HG03196 (cell line): ENCODE data around the gene ASGR2.
"Not testable (repeated sequence)": the region's sequence is repeated elsewhere in the genome, so short reads cannot be mapped to it uniquely, and the experiment has no call there.

Experiments used
- ATAC-seq: cut with Tn5 transposase; IDR thresholded peaks from one replicate; pipeline ENCODE4 v1.9.1; 2021; ENCODE audit not compliant: unreplicated experiment

Gene ASGR2

DNA sequence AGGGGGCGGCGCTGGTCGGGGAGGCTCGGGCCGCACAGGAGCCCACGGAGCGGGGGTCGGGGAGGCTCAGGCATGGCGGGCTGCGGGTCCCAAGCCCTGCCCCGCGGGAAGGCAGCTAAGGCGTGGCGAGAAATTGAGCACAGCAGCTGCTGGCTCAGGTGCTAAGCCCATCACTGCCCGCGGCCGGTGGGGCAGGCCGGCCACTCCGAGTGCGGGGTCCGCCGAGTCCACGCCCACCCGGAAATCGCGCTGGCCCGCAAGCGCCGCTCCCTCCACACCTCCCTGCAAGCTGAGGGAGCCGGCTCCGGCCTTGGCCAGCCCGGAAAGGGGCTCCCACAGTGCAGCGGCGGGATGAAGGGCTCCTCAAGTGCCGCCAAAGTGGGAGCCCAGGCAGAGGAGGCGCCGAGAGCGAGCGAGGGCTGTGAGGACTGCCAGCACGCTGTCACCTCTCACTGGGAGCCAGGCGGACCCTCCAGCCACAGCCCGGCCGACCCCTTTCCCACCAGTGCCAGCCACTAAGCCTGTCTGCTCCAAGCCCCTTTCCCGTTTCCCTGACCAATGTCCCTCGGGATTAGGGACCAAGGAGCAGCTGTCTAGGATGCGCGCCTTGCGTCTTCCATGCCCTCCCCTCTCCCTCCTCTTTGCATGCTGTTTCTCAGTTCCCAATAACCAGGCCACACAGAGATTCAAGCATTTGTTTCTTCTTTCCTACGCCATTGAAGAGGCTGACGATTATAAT, 13.8 kb downstream of the ASGR2 start:
- not testable (repeated sequence) for ATAC-seq

DNA sequence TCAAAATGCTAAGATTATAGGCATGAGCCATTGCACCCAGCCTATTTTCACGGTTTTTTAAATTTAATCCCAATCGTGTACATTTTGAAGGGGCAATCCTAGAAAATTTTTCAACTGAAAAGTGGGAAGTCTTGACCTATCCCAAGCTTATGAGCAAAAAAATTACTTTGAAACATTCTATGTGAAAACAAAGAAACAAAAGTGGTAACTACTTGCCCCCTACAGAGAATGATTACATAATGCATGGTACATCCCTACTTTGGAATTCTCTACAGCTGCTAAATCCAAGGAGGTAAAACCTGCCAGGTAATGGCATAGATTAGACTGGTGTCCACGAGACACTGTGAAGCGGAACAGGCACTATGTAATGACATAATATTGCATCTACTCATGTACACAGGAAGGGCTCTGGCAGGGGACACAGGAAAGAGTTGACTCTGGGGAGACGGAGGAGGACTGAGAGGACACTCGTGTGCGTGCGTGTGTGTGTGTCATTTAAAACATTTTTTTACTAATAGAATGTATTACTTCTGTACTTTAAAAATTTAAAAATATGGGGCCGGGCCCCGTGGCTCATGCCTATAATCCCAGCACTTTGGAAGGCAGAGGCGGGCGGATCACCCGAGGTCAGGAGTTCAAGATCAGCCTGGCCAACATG, 15.7 kb downstream of the ASGR2 start:
- ATAC-seq, result no peak

DNA sequence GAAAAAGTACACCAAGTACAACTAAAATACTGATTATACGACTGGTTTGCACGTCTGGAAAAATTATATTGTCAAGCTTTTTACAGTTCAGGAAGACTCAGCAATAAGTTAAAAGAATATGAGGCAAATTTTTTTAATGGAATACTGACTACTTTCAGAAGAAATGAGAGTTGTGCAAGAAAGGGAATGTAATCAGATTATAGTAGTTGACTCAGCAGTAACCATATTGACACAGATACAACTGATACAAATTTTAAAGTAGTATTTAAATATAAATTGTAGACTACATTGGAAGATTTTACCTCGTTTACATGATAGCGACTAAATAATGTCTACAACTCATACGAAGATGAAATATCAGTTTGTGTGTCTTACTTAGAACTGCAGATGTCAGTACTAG, 16.7 kb downstream of the ASGR2 start:
- ATAC-seq, result no peak

DNA sequence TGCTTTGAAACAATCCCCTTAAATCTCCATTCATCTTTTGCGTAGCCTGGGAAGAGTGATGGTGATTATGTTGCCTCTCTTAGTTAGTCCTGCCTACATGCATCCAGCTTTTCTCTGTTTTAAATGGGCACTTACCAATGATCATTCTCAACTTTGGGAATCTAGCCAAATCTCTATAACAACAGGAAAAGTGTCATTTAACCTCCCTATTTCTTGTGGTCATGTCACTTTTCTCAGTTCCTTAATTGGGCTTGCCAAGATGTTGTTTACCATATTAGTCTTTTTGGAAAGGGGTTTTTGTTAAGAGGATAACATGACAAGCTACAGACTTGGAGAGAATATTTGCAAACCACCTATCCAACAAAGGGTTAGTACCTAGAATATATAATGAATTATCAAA, 19.0 kb downstream of the ASGR2 start:
- ATAC-seq, result no peak

DNA sequence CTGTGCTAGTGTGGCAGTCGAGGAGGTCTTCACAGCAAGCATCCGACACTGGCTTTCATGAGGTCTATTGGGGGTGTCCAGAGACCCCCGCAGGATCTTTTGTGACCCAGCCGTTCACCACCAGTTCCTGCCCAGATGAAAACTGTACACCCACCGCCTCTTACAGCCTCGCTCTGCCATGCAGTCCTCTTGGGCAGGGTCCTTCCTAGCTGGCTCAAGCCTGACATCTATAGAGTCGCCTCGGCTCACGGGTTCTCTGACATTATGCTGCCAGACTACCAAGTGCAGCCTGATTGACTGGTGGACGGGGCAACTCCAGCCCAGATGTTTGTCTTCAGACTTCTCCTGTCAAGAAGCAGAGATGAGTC, 20.0 kb downstream of the ASGR2 start:
- no peak for ATAC-seq

DNA sequence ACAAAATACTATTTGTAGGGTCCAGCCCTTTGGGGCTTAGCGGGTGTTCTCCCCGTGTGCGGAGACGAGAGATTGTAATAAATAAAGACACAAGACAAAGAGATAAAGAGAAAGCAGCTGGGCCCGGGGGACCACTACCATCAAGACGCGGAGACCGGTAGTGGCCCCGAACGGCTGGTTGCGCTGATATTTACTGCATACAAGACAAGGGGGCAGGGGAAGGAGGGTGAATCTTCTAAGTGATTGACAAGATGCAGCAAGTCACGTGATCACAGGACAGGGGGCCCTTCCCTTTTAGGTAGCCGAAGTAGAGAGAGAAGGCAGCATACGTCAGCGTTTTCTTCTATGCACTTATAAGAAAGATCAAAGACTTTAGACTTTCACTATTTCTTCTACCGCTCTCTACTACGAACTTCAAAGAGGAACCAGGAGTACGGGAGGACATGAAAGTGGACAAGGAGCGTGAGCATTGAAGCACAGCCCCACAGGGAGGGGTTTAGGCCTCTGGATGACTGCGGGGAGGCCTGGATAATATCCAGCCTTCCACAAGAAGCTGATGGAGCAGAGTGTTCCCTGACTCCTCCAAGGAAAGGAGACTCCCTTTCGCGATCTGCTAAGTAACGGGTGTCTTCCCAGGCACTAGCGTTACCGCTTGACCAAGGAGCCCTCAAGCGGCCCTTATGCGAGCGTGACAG, 23.2 kb downstream of the ASGR2 start:
- ATAC-seq, result not testable (repeated sequence)

DNA sequence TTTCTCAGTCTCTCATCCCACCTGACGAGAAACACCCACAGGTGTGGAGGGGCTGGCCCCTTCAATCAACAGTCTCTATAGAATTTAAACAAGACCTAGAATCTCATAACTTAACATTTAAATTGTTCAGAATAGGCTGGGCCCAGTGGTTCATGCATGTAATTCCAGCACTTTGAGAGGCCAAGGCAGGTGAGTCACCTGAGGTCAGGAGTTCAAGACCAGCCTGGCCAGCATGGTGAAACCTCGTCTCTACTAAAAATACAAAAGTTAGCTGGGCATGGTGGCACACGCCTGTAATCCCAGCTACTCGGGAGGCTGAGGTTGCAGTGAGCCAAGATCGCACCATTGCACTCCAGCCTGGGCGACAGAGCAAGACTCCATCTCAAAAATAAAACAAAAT, 25.1 kb downstream of the ASGR2 start:
- not testable (repeated sequence) for ATAC-seq

DNA sequence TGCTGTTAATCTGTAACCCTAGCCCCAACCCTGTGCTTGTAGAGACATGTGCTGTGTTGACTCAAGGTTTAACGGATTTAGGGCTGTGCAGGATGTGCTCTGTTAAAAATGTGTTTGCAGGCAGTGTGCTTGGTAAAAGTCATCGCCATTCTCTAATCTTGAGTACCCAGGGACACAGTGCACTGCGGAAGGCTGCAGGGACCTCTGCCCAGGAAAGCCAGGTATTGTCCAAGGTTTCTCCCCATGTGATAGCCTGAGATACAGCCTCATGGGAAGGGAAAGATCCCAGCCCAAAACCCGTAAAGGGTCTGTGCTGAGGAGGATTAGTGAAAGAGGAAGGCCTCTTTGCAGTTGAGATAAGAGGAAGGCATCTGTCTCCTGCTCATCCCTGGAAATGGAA, 26.2 kb downstream of the ASGR2 start:
- not testable (repeated sequence) for ATAC-seq

DNA sequence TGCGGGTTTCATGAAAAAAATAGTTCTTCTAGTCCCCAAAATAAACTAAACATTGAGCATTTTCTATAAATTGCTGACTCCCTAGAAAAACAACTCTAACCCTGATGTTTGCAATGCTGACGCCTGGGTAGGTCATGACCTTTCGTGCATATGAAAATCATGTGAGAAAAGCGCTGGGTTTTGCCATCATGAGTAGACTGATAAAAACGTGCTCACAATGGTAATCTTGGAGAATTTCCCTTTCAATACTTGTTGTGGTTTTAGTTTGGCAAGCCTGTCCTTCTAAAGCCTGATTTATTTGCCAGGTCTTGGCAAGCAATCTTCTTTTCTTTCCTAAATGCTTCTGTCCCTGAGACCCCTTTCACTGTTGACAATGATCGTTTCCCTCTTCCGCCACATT, 30.5 kb downstream of the ASGR2 start:
- no peak for ATAC-seq

DNA sequence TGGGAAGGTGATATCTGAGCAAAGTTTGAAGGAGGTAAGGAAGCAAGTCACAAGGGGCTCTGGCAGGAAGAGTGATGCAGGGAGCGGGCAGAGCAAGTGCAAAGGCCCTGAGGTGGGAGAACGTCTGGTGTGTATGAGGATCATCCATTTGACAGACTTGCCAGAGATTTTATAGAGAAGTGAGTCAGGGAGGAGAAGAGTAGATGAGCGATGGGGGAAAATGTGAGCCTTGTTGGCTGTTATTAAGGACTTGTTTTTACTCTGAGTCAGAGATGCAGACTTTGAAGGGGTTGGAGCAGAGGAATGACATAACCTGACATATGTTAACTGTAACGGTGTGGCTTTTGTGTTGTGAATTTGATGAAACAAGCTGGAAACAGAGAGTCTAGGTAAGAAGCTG, 31.0 kb downstream of the ASGR2 start:
- ATAC-seq, result no peak

DNA sequence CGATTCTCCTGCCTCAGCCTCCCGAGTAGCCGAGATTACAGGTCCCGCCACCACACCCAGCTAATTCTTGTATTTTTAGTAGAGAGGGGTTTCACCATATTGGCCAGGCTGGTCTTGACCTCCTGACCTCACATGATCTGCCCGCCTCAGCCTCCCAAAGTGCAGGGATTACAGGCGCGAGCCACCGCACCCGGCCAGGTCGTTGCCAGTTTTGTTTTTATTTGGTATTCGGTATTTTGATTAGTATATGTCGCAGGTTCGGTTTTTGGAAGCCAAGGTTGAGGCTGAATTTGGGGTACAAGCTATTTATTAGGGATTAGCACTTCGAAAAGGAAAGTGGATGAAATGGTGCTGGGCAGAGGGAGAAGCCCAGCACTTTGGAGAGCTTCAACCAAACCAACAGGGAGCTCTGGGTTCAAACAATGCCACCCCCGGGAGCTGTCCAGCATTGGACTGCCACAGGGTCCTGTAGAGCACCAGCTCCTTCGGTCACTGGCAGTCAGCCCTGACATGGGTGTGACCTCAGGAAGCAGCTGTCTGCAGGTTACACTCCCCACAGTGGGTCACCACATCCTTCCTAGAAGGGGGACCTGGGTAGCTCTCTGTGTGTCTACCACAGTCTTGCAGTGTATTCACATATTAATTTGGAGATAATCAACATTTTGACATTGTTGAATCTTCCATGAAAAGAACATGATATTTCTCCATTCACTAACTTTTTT, 33.1 kb downstream of the ASGR2 start:
- ATAC-seq, result no peak

DNA sequence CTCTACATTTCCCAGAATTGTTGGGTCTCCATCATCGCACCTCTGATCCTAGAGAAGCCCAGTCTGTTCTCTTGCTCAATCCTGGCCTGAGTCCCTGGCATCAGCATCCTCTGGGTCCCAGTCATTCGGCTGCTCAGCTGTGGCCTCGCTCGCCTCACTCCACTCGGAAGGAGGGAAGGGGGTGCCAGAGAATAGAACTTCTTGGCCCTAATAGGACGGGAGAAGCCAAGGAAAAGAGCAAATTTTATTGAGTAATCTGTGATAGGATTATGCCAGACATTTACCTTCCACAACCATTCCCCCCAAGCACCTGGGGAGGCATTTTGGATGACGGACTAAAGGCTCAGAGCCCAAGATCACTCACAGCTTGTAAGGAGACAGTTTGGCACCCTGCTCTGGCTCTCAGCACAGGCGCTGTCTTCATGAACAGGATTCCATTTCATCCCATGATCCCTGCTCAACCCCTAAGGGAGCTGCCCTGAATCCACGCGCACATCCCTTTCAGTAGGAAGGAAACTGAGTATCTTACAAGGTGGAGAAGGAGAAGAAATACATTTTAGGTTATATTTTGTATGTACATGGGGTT, 34.1 kb downstream of the ASGR2 start:
- ATAC-seq, result no peak

DNA sequence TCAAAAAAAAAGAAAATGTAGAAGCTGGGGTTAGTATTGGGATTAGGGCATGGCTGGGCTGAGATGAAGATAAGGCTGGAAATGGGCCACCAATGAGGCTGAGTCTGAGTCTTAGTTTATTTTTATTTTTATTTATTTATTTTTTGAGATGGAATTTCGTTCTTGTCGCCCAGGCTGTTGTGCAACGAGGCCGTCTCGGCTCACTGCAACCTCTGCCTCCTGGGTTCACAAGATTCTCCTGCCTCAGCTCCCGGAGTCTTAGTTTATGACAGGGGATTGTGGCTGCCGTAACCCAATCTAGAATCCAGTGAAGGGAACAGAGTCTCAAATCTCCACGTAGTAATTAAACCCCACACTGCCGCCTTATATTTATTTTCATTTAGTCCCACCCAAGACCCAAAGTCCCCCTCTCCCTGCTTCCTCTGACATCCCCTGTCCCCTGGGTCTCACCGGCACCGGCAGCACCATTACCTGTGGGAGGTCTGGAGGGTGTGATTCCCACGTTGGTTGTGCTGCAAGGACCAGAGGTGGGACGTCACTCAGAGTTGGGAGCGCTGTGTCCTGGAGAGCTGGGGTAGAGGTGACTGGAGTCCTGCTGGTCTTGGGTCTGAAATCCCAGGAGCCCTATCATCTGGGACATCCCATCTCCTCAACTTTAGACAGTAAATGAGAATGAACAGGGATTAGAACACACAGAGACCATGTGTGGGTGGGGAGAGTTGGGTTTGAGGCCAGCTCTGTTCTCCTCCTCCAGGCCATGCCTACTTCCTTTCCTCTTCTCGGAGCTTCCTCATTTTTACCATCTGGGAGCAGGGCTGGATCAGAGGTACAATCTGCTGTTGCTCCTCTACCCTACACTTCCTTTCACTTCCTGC, 34.8 kb downstream of the ASGR2 start, which contains the start of gene CLEC10A:
TSS of gene CLEC10A (minus strand) at position 671 of the 875 bp plus-strand sequence. CDS start 1,439 bp downstream, outside the sequence.
- no peak for ATAC-seq

DNA sequence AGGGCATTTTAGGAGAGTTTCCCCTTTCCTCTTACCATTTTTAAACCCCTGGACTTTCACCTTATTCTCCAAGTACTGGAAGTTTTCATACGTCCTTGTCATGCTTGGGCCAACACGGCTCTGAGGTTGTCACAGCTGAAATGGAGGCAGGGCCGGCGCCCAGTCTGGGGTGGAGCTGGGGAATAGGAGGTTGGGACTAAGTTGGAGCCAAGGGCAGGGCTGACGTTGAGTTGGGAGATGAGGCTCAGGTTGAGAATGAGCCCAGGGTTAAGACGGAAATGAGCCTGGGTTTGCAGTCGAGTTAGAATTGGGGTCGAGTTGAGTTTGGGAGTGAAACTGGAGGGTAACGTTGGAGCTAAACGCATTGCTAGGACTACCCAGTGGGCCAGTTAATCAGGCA, 35.9 kb downstream of the ASGR2 start:
- no peak for ATAC-seq

DNA sequence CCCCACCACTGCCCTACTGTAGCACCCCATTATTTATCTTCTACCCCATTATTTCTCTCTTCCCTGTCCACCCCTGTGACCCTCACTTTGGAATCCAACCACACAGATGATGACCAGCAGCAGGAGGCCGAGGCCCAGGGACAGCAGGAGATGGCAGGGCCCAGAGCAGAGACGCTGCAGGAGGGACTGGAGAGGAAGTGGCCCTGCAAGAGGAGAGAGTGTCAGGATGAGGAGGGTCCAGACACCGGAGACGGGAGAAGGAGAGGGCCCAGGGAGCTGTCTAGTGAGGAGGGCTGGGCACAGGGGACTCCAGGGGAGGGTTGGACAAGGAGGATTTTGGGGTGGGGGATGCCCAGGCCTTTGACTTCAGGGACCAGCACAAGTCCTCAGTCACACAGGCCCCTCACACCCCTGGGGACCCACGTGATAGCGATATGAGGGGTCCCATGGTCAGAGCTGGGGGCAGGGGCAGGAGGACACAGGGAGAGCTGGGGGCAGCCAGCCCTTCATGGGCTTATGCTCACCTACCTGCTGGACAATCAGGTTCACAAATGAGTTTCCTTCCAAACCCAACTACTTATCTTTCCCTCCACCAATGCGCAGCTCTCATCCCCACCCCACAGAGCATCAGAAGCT, 36.6 kb downstream of the ASGR2 start:
- no peak for ATAC-seq

DNA sequence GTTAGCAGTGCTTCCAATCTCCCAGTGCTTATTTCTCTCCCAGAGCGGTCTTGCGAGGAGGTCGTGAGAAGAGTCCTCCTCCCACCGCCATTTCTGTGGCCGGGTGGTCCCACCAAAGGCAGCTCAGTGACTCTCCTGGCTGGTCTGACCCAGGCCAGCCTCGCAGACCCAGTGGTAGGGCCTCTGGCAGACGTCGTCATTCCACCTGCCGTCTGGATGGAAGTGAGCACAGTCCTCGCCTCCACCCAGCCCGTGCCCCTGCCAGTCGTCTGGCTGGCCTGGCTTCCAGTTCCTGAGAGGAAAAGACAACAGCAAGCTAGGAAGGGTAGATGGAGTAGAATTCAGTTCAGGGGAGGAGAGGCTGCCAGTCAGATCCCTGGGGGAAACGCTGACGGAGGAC, 39.7 kb downstream of the ASGR2 start:
- no peak for ATAC-seq

DNA sequence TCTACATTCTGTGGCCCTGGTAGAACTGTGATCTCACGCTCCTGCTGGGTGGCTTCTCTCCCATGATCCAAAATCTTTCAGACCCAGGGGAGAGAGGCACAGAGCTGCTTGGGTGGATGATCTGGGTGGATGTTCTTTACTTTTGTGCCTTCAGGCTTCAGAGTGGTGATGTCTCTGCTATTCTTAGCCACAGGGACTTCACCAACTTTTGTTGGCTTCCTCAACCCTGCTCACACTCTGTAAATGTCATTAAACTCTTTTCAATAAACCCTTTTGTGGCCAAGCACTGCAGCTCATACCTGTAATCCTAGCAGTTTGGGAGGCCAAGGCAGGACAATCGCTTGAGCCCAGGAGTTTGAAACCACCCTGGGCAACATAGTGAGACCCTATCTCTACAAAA, 42.2 kb downstream of the ASGR2 start:
- no peak for ATAC-seq

DNA sequence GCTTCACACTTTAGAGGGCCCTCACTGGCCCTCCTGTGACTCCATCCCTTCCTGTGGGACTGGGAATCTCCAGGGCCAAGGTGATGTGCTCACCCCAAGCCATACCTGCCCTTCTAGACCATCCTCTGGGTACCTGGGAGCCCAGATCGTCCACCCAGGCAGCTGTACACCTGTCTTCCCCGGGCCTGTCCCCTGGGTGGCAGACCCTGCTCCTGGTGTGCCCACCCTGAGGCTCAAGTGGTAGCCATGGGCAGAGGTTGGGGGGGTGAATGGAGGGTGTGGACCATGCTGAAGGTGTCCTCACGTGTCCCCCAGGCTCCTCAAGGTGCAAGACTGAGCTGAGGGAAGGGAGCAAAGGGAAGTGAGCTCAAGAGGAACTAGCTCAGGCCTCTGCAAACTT, 43.9 kb downstream of the ASGR2 start:
- ATAC-seq, result no peak

DNA sequence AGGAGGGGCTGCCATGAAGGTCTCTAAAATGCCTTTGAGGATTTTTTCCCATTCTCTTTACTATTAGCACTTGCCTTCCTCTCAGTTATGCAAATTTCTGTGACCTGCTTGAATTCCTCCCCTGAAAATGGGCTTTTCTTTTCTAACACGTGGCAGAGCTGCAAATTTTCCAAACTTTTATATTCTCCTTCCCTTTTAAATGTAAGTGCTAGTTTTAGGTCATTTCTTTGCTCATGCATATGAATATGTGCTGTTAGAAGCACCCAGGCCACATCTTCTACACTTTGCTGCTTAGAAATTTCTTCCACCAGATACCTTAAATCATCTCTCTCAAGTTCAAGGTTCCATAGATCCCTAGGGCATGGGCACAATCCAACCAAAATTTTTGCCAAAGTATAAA, 46.4 kb downstream of the ASGR2 start:
- no peak for ATAC-seq

DNA sequence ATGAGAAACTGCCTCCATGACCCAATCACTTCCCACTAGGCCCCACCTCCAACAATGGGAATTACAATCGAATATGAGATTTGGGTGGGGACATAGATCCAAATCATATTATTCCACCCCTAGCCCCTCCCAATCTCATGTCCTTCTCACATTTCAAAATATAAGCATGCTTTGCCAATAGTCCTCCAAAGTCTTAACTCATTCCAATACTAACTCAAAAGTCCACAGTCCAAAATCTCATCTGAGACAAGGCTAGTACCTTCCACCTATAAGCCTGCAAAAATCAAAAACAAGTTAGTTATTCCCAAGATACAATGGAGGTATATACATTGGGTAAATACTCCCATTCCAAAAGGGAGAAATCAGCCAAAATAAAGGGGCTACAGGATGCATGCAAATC, 47.4 kb downstream of the ASGR2 start:
- ATAC-seq, result no peak
